Tibial artery (tissue), 4 donors: ENCODE measurements around the gene UMODL1.

Experiments
- DNase-seq, 2 donors: peaks; one replicate each; pipeline ENCODE4 v3.0.0-alpha.2; 2019
- H3K27ac ChIP-seq, 2 donors: fragments of 200-600 bp; sonication (generic) in 1 of 2; 1 replicate in 1 of 2; 2 replicates in 1 of 2; pipeline ENCODE4 v1.5.1; 2018 to 2019; ENCODE audit warnings: mild to moderate bottlenecking in 1 of 2
- H3K27me3 ChIP-seq, 2 donors: fragments of 200-600 bp; sonication (generic) in 1 of 2; one replicate each; pipeline versions ENCODE4 v1.5.1 to v1.6.0; 2016 to 2019
- H3K36me3 ChIP-seq, 3 donors: fragments of 200-600 bp; sonication (generic) in 2 of 3; one replicate each; pipeline ENCODE4 v1.5.1; 2016 to 2019; ENCODE audit warnings: mild to moderate bottlenecking in 2 of 3
- H3K4me1 ChIP-seq, 4 donors: fragments of 200-600 bp; sonication (generic) in 2 of 4; 1 replicate in 3 of 4; 2 replicates in 1 of 4; pipeline ENCODE4 v1.5.1; 2016 to 2019
- H3K4me3 ChIP-seq, 2 donors: fragments of 200-600 bp; sonication (generic) in 1 of 2; 1 replicate in 1 of 2; 2 replicates in 1 of 2; pipeline ENCODE4 v1.5.1; 2018 to 2019; ENCODE audit warnings: mild to moderate bottlenecking in 2 of 2
- H3K9me3 ChIP-seq, 3 donors: fragments of 200-600 bp; sonication (generic) in 1 of 3; one replicate each; pipeline ENCODE4 v1.5.1; 2016 to 2019
- CTCF ChIP-seq, 2 experiments: fragments of 200-600 bp in 1 of 2; fragments of 450-650 bp in 1 of 2; IDR thresholded peaks; one replicate each; pipeline ENCODE4 v1.5.1; 2017 to 2019; ENCODE audit warnings: antibody characterized with exemption in 2 of 2, mild to moderate bottlenecking in 1 of 2, moderate library complexity in 1 of 2
- intact Hi-C: fragments of 100-400 bp; cut with DNase I; formaldehyde crosslinking; loops from one replicate; pipeline ENCODE4 v1.15.0; 2023; ENCODE audit warnings: low total_unique reads

UMODL1 gene

GRCh38 chr21:42079939-42080787, 9.0 kb downstream of the UMODL1 start:
- Histone ChIP-seq H3K4me1 (no peaks in the 10 kb centered on the region), H3K36me3 (no peaks in the 10 kb centered on the region), H3K9me3 (no peaks in the 10 kb centered on the region), H3K27ac (no peak overlapping the region), H3K4me3 (no peak overlapping the region), H3K27me3 (peaks cover 0 to 10% of the 10 kb centered on the region in 2 donors)
- DNase-seq: no peak
- TF ChIP-seq CTCF (IDR thresholded peaks at IDR 0.05): no peak
- intact Hi-C loops: no loop called here

DNA sequence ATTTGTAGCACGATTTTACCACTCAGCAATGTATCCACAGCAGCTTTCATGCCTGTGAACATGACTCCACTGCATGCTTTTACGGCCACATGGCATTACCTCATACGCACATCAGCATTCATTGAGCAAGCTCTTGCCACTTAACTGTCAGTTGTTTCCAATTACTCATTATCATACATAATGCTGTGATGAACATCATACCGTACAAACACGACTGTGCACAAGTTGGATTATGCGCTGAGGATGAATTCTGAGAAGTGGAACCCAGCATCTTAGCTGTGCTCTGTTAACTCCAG, 9.6 kb downstream of the UMODL1 start:
- H3K27ac ChIP-seq: no peak overlapping the region
- H3K27me3 ChIP-seq: peaks cover 0 to 6% of the 10 kb centered on the region in 2 donors
- intact Hi-C loops: no loop called here
- no peak for TF ChIP-seq CTCF (IDR thresholded peaks at IDR 0.05)
- H3K4me1 ChIP-seq: no peaks in the 10 kb centered on the region
- no peaks in the 10 kb centered on the region for H3K36me3 ChIP-seq
- no peak overlapping the region for H3K4me3 ChIP-seq
- no peak for DNase-seq
- H3K9me3 ChIP-seq: no peaks in the 10 kb centered on the region

DNA sequence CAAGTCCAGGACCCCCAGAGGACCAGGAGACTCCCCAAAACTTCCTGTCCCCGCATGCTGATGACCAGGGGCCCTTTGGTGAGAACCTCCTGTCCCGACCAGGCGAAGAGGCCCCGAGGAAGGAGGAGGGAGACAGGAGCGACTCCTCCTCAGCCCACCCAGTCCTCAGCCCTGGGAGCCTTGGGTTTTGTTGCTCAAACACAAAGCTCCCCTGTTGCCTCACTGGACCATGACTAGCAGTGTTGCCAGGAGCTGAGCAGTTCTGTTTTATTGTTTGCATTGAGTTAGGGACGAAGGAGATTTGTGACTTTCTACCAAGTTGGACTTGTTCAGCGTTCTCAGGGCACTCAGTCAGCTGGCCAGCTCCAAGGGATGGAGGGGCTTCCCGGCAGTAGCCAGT, 10.0 kb downstream of the UMODL1 start:
- no peak for TF ChIP-seq CTCF (IDR thresholded peaks at IDR 0.05)
- no peaks in the 10 kb centered on the region for H3K36me3 ChIP-seq
- intact Hi-C loops: no loop called here
- H3K4me1 ChIP-seq: peaks cover 0 to 2% (median 0%) of the 10 kb centered on the region in 4 donors
- DNase-seq: no peak
- peaks cover 0 to 2% of the 10 kb centered on the region in 2 donors for H3K27me3 ChIP-seq
- no peak overlapping the region for H3K4me3 ChIP-seq
- H3K9me3 ChIP-seq: no peaks in the 10 kb centered on the region
- no peak overlapping the region for H3K27ac ChIP-seq

DNA sequence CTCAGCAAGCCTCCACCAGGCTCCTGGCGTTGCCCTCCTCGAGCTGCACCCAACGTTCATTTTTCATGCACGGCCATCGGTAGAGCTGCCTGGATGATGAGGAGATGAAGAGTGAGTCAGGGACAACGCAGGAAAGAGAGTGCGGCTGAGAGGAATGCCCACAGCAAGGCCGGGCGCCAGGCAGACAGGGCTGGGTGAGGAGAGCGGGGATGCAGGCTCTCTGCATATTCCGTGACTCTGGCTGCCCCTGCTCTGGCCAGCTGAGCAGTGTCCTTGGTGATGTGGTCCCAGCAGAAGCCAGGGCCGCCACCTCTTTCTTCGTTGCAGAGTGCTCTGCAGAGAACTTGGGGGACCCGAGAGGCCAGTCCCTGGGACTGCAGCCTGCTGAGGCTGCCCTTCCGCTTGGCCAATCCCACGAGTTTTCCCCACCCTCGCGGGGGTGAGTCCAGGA, 10.8 kb downstream of the UMODL1 start:
- no peak for DNase-seq
- Histone ChIP-seq H3K27me3 (no peaks in the 10 kb centered on the region), H3K9me3 (no peaks in the 10 kb centered on the region), H3K27ac (no peak overlapping the region), H3K4me1 (peaks cover 0 to 8% (median 0%) of the 10 kb centered on the region in 4 donors), H3K36me3 (no peaks in the 10 kb centered on the region), H3K4me3 (no peak overlapping the region)
- intact Hi-C loops: no loop called here
- TF ChIP-seq CTCF (IDR thresholded peaks at IDR 0.05): no peak

- Histone ChIP-seq H3K4me3 (no peak overlapping the region), H3K36me3 (no peaks in the 10 kb centered on the region), H3K27ac (no peak overlapping the region), H3K9me3 (no peaks in the 10 kb centered on the region), H3K27me3 (no peaks in the 10 kb centered on the region), H3K4me1 (peaks cover 0 to 8% (median 0%) of the 10 kb centered on the region in 4 donors)
- no peak for DNase-seq
- intact Hi-C loops: no loop called here
- no peak for TF ChIP-seq CTCF (IDR thresholded peaks at IDR 0.05)
Measured at GRCh38 chr21:42082501-42083360, 11.6 kb downstream of the UMODL1 start.
